ACC112 (cell line): ENCODE measurements around the gene DELE1.

Experiments used
- H2AFZ ChIP-seq: fragments of 200-600 bp; sonication (generic); one replicate; pipeline ENCODE4 v1.6.0; 2017; ENCODE audit warnings: antibody characterized with exemption, low read length; ENCODE audit not compliant: unreplicated experiment
- H3K27ac ChIP-seq: fragments of 200-600 bp; sonication (generic); 2 replicates; pipeline ENCODE4 v1.5.1; 2014; ENCODE audit warnings: low read depth, mild to moderate bottlenecking, antibody characterized with exemption, low read length, moderate library complexity
- H3K27me3 ChIP-seq: fragments of 200-600 bp; sonication (generic); 2 replicates; pipeline ENCODE4 v1.6.1; 2014; ENCODE audit warnings: mild to moderate bottlenecking, antibody characterized with exemption, low read length, moderate library complexity, mixed read lengths; ENCODE audit not compliant: insufficient read depth
- H3K36me3 ChIP-seq: fragments of 200-600 bp; sonication (generic); 2 replicates; pipeline ENCODE4 v1.6.1; 2016; ENCODE audit warnings: mild to moderate bottlenecking, antibody characterized with exemption, low read length, moderate library complexity, mixed read lengths; ENCODE audit not compliant: insufficient read depth
- H3K4me1 ChIP-seq: fragments of 200-600 bp; sonication (generic); one replicate; pipeline ENCODE4 v1.6.1; 2016; ENCODE audit warnings: low read length, mixed read lengths; ENCODE audit not compliant: insufficient read depth, unreplicated experiment, control insufficient read depth
- H3K4me3 ChIP-seq: fragments of 200-600 bp; sonication (generic); 2 replicates; pipeline ENCODE4 v1.5.1; 2014; ENCODE audit warnings: mild to moderate bottlenecking, low read depth, low read length
- H3K79me2 ChIP-seq: fragments of 200-600 bp; sonication (generic); one replicate; pipeline ENCODE4 v1.6.0; 2016; ENCODE audit warnings: low read length; ENCODE audit not compliant: control insufficient read depth, unreplicated experiment, insufficient read depth

The DELE1 gene

DNA sequence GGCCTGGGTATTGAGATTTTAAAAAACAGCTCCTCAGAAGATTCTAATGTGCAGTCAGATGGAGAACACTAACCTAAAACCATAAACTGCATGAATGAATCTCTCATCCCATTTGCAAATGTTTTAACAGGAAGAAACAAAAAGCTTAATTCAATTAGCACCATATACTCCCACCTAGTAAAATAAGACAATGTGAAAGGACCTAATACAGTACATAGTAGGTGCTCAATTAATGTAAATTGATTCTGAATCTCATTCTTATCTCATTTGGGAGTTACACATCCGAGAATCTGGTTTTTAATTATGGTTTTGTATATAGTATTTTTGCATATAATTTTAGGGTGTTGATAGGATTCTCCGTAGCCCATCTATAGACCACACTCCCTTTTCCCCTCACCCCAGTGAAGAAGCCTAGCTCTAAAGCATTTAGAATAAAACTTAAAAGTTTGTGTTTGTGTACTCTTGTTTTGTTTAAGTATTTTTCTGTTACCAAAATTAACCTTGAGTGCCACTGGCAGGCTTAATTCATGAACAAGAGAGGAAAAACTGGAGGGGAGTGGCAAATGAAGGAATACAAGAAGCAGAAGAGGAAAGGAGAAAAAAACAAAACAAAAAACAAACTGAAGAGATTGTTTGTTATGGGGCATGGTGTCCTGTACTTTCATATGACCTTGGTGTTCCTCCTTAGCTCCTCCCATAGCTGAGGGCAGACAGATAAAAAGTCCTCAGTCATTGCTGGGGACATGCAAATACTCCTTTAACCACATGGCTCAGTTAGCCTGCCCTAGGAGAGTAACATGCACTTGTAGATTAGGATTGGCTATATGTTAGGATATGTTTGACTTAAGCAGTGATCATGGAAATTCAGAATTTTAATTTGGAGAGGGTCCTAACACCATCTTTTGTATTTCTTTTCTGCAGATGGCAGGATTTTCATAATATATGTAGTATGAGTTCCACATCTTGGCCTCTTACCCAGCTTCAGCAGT, 46.4 kb downstream of the DELE1 start:
- Histone ChIP-seq H3K27me3 (no peaks in the 10 kb centered on the region), H3K4me1 (peaks cover 30% of the 10 kb centered on the region), H3K4me3 (peak overlapping the region; percentile 93), H3K36me3 (peaks cover 10% of the 10 kb centered on the region; the same call in 1 of the 2 replicates), H3K79me2 (peaks cover 31% of the 10 kb centered on the region), H3K27ac (peak overlapping the region; percentile 86), H2AFZ (peak overlapping the region; percentile 89)

DNA sequence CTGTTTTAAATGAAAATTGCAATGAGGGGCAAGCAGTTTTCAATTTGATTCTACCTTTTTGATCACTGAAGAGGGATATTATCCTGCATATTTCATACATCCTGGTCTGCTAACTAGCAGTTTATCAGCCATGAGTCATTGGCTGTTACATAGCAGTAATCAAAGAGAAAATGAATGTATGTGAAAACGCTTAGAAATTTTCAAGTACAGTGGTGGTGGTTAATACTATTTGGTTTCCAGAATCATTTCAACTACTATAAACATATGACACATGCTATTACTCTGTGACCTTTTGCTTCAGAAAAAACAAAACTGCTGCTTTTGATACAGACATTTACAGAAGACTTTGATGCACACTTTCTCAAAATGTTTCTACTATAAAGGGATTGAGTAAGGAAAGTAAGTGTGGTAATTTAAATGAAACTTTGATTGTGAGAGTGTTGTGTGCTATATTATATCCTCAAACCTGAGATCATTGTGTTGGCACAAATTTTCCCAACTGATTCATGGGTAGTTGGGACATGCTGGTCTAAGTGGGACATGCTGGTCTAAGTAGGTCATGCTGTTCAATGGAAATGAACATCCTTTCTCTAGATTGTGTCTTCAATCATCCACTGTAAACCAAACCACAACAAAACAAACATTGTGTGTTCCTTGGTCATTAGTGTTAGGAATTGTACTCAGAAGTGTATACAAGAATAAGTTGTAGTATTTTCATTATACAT, 50.4 kb downstream of the DELE1 start:
- H3K27me3 ChIP-seq, result no peaks in the 10 kb centered on the region
- peaks cover 22% of the 10 kb centered on the region for H3K36me3 ChIP-seq
- peak overlapping the region; percentile 76 for H3K27ac ChIP-seq
- H2AFZ ChIP-seq, result no peak overlapping the region
- H3K79me2 ChIP-seq, result peaks cover 41% of the 10 kb centered on the region
- peaks cover 27% of the 10 kb centered on the region for H3K4me1 ChIP-seq
- peak overlapping the region; percentile 39; the same call in 1 of the 2 replicates for H3K4me3 ChIP-seq

DNA sequence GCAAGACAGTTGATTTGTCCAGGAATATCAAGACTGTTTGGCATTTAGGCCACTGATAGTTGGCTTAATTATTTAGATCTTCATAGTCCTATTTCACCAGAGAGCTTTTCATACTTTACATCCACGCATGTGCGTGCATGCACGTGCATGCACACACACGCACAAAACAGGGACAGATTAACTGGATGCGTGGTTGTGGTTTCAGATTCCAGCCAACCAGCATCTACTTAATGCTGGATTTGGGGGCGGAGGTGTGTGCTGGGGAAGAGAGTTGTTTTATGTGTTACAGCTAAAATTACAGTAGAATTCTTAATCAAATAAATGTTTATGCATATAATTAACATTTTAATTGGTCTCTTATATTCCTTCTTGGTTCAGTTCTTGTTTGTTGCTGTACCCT, 52.5 kb downstream of the DELE1 start:
- H3K79me2 ChIP-seq, result peaks cover 23% of the 10 kb centered on the region
- H3K4me1 ChIP-seq, result peaks cover 17% of the 10 kb centered on the region
- no peak overlapping the region for H3K4me3 ChIP-seq
- H3K27ac ChIP-seq, result no peak overlapping the region
- H2AFZ ChIP-seq, result no peak overlapping the region
- no peaks in the 10 kb centered on the region for H3K27me3 ChIP-seq
- peaks cover 32% of the 10 kb centered on the region for H3K36me3 ChIP-seq

DNA sequence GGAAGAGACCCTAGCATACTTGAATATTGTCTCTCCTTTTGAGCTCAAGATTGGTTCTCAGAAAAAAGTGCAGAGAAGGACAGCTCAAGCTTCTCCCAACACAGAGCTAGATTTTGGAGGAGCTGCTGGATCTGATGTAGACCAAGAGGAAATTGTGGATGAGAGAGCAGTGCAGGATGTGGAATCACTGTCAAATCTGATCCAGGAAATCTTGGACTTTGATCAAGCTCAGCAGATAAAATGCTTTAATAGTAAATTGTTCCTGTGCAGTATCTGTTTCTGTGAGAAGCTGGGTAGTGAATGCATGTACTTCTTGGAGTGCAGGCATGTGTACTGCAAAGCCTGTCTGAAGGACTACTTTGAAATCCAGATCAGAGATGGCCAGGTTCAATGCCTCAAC, 54.7 kb downstream of the DELE1 start:
- peaks cover 48% of the 10 kb centered on the region for H3K36me3 ChIP-seq
- H2AFZ ChIP-seq, result no peak overlapping the region
- H3K79me2 ChIP-seq, result peaks cover 17% of the 10 kb centered on the region
- H3K27ac ChIP-seq, result no peak overlapping the region
- no peak overlapping the region for H3K4me3 ChIP-seq
- H3K4me1 ChIP-seq, result peaks cover 16% of the 10 kb centered on the region
- H3K27me3 ChIP-seq, result no peaks in the 10 kb centered on the region

DNA sequence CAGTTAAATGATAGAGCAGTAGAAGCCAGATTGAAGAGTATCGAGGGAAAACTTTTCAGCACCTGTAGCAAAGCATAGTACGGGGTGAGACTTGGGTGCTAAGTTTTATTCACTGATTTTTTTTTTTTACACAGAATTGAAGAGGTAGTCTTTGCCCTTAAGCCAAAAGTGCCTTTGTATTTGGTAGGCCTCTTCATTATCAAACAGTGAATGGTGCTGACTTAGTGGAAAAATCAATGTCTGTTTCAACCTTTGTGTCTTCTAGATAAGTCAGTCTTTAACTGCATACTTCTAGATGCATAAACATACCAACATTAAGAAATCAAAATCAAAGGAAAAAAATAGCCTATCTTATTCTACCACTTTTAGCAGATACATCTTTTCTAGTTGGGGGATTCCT, 59.0 kb downstream of the DELE1 start:
- Histone ChIP-seq H2AFZ (no peak overlapping the region), H3K27me3 (no peaks in the 10 kb centered on the region), H3K27ac (no peak overlapping the region), H3K36me3 (peaks cover 48% of the 10 kb centered on the region), H3K79me2 (no peaks in the 10 kb centered on the region), H3K4me3 (no peak overlapping the region), H3K4me1 (no peaks in the 10 kb centered on the region)

DNA sequence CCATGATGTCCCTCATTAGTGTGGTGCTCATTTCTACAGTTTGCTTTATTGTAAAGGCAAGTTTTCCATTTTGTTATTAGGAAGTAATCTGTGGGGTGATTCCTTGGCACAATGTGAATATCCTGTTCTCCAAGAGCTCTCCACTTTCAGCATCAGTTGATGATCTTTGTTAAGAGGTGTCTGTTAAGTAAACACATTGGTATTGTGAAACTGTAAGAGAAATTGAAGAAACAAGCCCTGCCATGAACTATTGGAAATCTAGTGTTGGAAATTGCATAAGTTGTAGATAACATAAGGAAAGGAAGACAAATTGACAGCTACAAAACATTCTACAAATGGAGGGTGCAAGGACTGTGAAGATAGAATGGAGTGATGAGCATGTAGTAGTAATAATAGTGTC, 62.4 kb downstream of the DELE1 start:
- Histone ChIP-seq H3K36me3 (peaks cover 31% of the 10 kb centered on the region), H3K79me2 (no peaks in the 10 kb centered on the region), H3K27me3 (no peaks in the 10 kb centered on the region), H3K4me3 (no peak overlapping the region), H3K4me1 (no peaks in the 10 kb centered on the region), H2AFZ (no peak overlapping the region), H3K27ac (no peak overlapping the region)

DNA sequence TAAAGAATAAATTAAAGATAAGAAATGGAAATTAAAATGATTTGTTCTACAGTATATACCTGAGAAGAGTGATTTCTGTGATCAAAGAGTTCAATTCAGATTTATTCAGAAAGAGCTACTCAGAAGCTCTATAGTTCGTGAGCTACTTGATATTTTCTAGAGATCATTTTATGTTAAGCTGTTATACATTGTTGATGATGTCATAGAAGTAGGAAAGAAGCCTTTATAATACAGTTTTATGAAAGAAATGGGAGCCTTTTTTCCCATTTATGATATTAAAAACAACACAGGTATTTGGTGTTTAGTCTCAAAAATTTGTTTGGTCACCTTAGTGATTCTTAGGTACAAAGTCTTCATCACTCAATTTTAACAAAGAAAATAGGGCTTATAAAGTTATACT, 66.0 kb downstream of the DELE1 start:
- Histone ChIP-seq H3K4me1 (no peaks in the 10 kb centered on the region), H2AFZ (no peak overlapping the region), H3K4me3 (no peak overlapping the region), H3K36me3 (peaks cover 11% of the 10 kb centered on the region; the same call in 1 of the 2 replicates), H3K27me3 (no peaks in the 10 kb centered on the region), H3K79me2 (no peaks in the 10 kb centered on the region), H3K27ac (no peak overlapping the region)
